HepG2 (cell line): ENCODE data around the gene KIFC1. TPM values are rescaled to one million over a fixed set of nuclear protein-coding genes. Genes with fewer than 3 reads are reported as not detected.

Experiments
- CENPBD1 ChIP-seq: sonication (generic); formaldehyde crosslinking; IDR thresholded peaks from 2 replicates; pipeline ENCODE4 v1.8.0; 2022; ENCODE audit warnings: missing genetic modification reagents, low read depth, mild to moderate bottlenecking, borderline replicate concordance
- FOXK1 ChIP-seq: sonication (generic); formaldehyde crosslinking; IDR thresholded peaks from 2 replicates; pipeline ENCODE4 v1.4.0; 2020; ENCODE audit warnings: low read depth, missing genetic modification reagents, borderline replicate concordance
- GLMP ChIP-seq: sonication (generic); formaldehyde crosslinking; IDR thresholded peaks from 2 replicates; pipeline ENCODE4 v1.9.0; 2021; ENCODE audit warnings: missing genetic modification reagents, mild to moderate bottlenecking, borderline replicate concordance
- HNRNPK ChIP-seq: fragments of 200-400 bp; formaldehyde crosslinking; IDR thresholded peaks from 2 replicates; pipeline ENCODE4 v1.6.1; 2018; ENCODE audit warnings: low read length, low read depth, moderate library complexity, mild to moderate bottlenecking; ENCODE audit not compliant: poor library complexity, severe bottlenecking
- HOXA5 ChIP-seq: sonication (generic); formaldehyde crosslinking; IDR thresholded peaks from 2 replicates; pipeline ENCODE4 v1.4.0; 2020; ENCODE audit warnings: missing genetic modification reagents
- IRF2 ChIP-seq: IDR thresholded peaks from 2 replicates; pipeline ENCODE4 v1.6.1; 2018; ENCODE audit warnings: missing genetic modification reagents, missing compliant biosample characterization
- KAT2B ChIP-seq: fragments of 150-350 bp; IDR thresholded peaks from 2 replicates; pipeline ENCODE4 v1.6.1; 2014; ENCODE audit warnings: low read depth, low read length, borderline replicate concordance
- PITX1 ChIP-seq: sonication (generic); formaldehyde crosslinking; IDR thresholded peaks from 2 replicates; pipeline ENCODE4 v1.5.1; 2020; ENCODE audit warnings: mild to moderate bottlenecking, missing genetic modification reagents
- POLR2A ChIP-seq, 2 experiments: IDR thresholded peaks; 2 replicates each; pipeline ENCODE4 v1.6.1; 2011; ENCODE audit warnings: low read depth in 2 of 2, low read length in 2 of 2, mild to moderate bottlenecking in 1 of 2, moderate library complexity in 1 of 2; ENCODE audit not compliant: insufficient read depth in 1 of 2
- PREB ChIP-seq: sonication (generic); formaldehyde crosslinking; IDR thresholded peaks from 2 replicates; pipeline ENCODE4 v1.4.0; 2020; ENCODE audit warnings: missing genetic modification reagents
- SPEN ChIP-seq: sonication (generic); formaldehyde crosslinking; IDR thresholded peaks from 2 replicates; pipeline ENCODE4 v1.5.1; 2020; ENCODE audit warnings: low read depth, mild to moderate bottlenecking, missing genetic modification reagents
- TBX3 ChIP-seq: fragments of 450-650 bp; IDR thresholded peaks from 2 replicates; pipeline ENCODE4 v1.6.1; 2017; ENCODE audit warnings: antibody characterized with exemption, mild to moderate bottlenecking, inconsistent platforms, borderline replicate concordance
- ZBTB37 ChIP-seq: sonication (generic); formaldehyde crosslinking; IDR thresholded peaks from 2 replicates; pipeline ENCODE4 v1.4.0; 2020; ENCODE audit warnings: mild to moderate bottlenecking, missing genetic modification reagents
- ZNF121 ChIP-seq: sonication (generic); formaldehyde crosslinking; IDR thresholded peaks from 2 replicates; pipeline ENCODE4 v1.5.0; 2020; ENCODE audit warnings: mild to moderate bottlenecking, missing genetic modification reagents
- ZNF281 ChIP-seq: sonication (generic); formaldehyde crosslinking; IDR thresholded peaks from 2 replicates; pipeline ENCODE4 v1.4.0; 2020; ENCODE audit warnings: missing genetic modification reagents, borderline replicate concordance
- ZNF558 ChIP-seq: sonication (generic); formaldehyde crosslinking; IDR thresholded peaks from 2 replicates; pipeline ENCODE4 v1.9.0; 2022; ENCODE audit warnings: mild to moderate bottlenecking, missing genetic modification reagents, borderline replicate concordance
- ZNF691 ChIP-seq: sonication (generic); formaldehyde crosslinking; IDR thresholded peaks from 2 replicates; pipeline ENCODE4 v1.4.0; 2020; ENCODE audit warnings: missing genetic modification reagents, low read depth, mild to moderate bottlenecking, borderline replicate concordance
- ZNF749 ChIP-seq: sonication (generic); formaldehyde crosslinking; IDR thresholded peaks from 2 replicates; pipeline ENCODE4 v1.8.0; 2022; ENCODE audit warnings: mild to moderate bottlenecking, missing genetic modification reagents, moderate library complexity, borderline replicate concordance
- ZNF781 ChIP-seq: sonication (generic); formaldehyde crosslinking; IDR thresholded peaks from 2 replicates; pipeline ENCODE4 v1.5.1; 2020; ENCODE audit warnings: borderline replicate concordance, mild to moderate bottlenecking, missing genetic modification reagents; ENCODE audit errors: not compliant biosample characterization
- polyA plus RNA-seq, 8 experiments: library from polyadenylated mRNA; depleted of rRNA in 3 of 8; stranded (reverse) in 7 of 8; unstranded in 1 of 8; fragments of >200 nt; fragmentation: Illumina TruSeq in 4 of 8; extraction: Trizol in 4 of 8; gene quantifications; 2 replicates each; pipeline versions ENCODE4 v1.2.1 to v1.2.3, GENCODE V29; 2011 to 2016; ENCODE audit warnings: low read depth in 4 of 8, missing spikeins in 1 of 8, mixed read lengths in 1 of 8; ENCODE audit not compliant: insufficient read depth in 1 of 8
- total RNA-seq, 5 experiments: library from RNA; depleted of rRNA; stranded (reverse); fragments of >200 nt; fragmentation: Illumina TruSeq; extraction: Trizol; gene quantifications; 2 replicates each; pipeline ENCODE4 v1.2.3, GENCODE V29; 2016; ENCODE audit warnings: low read depth in 1 of 5

Gene KIFC1
- total and polyA plus RNA-seq, 2 of the 13 experiments (the other 11 are each of a cell fraction or from before 2014, with no cell fraction given), result 25.0 to 45.5 TPM

- TF ChIP-seq IRF2 (CRISPR knock-in tag) (no peak; the same call in 1 of the 2 replicates), GLMP (no peak), TBX3 (no peak), POLR2A (IDR thresholded peaks at IDR 0.05; ENCODE audit: insufficient read depth in 1 of 2, low read depth in 2 of 2, low read length in 2 of 2) (peak in 1 of 2 experiments; percentile 81; a peak in 2 of 4 replicates), ZNF691 (CRISPR knock-in tag) (0 out of 2 replicates have a peak, but pooled peaks have one; percentile 25), SPEN (CRISPR knock-in tag) (peak; percentile 60), KAT2B (no peak), HNRNPK (peak; percentile 63), ZBTB37 (no peak), CENPBD1 (no peak), ZNF281 (CRISPR knock-in tag) (peak; percentile 19; the same call in 1 of the 2 replicates), ZNF558 (no peak; the same call in 1 of the 2 replicates), PREB (CRISPR knock-in tag) (no peak), FOXK1 (CRISPR knock-in tag) (peak; percentile 25; the same call in 1 of the 2 replicates), HOXA5 (CRISPR knock-in tag) (peak; percentile 38; the same call in 1 of the 2 replicates), ZNF121 (CRISPR knock-in tag) (0 out of 2 replicates have a peak, but pooled peaks have one; percentile 22), ZNF749 (CRISPR knock-in tag) (no peak), PITX1 (0 out of 2 replicates have a peak, but pooled peaks have one; percentile 9), ZNF781 (CRISPR knock-in tag) (peak; percentile 20)
Measured at GRCh38 chr6:33425668-33426577, 34.3 kb downstream of the KIFC1 start (continued).
